AG09319 (cell line): ENCODE measurements around the gene PARP6.

Experiments
- DNase-seq: peaks from one replicate; pipeline ENCODE4 v3.0.0-alpha.2; 2010; ENCODE audit warnings: low read depth; ENCODE audit errors: extremely low read depth
- TF ChIP-seq, protein P1 (sequence below): IDR thresholded peaks from 2 replicates; pipeline ENCODE4 v1.5.1; 2011; ENCODE audit warnings: low read depth, mild to moderate bottlenecking, inconsistent platforms, low read length, moderate library complexity

Gene PARP6

DNA sequence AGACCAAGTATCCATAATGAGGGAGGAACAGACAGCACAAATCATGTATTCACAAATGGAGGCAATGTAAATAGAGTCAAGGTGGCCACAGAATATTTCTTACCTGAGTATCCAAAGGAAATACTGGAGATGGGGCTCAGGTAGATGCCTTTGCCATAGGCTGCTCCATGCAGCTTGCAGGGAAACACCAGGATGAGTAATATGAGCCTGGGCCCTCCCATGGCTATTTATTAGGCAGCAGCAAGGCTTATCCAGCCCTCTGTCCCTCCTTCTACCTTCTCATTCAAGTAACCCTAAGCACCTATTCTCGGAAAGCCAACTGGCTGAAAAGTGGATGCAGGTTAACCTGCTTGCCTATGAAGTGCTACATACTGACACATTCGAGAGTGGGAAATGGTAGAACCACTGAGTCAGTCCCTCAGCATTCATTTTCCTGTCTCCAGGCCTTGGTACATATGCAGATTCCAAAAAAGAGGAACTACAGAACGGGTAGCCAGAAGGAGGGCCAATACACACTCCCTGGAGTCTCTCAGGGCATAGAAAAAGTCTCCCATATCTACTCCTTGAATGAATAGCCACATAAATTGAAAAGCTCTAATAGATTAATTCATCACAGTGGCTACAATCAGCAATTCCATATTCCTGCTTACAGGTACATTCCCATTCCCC is 23.1 kb downstream of the PARP6 start:
- TF ChIP-seq, protein P1, sequence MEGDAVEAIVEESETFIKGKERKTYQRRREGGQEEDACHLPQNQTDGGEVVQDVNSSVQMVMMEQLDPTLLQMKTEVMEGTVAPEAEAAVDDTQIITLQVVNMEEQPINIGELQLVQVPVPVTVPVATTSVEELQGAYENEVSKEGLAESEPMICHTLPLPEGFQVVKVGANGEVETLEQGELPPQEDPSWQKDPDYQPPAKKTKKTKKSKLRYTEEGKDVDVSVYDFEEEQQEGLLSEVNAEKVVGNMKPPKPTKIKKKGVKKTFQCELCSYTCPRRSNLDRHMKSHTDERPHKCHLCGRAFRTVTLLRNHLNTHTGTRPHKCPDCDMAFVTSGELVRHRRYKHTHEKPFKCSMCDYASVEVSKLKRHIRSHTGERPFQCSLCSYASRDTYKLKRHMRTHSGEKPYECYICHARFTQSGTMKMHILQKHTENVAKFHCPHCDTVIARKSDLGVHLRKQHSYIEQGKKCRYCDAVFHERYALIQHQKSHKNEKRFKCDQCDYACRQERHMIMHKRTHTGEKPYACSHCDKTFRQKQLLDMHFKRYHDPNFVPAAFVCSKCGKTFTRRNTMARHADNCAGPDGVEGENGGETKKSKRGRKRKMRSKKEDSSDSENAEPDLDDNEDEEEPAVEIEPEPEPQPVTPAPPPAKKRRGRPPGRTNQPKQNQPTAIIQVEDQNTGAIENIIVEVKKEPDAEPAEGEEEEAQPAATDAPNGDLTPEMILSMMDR = no peak
- DNase-seq = no peak

DNA sequence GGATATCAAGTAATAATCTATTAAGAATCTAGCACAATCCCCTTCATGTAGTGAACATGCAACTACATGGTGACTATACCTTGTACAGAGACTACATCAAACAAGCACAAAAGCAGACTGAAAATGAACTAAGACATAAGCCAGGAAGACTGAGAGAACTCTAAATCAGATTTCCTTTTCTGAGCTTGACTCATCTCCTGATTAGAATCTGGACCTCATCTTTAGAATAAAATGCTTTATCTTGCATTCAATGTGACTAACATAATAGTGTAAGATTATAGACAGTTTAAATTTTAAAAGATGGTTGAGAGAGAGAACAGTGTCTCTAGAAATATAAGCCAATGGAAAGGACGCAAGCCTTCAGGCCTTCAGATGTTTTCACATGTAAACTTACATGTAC is 23.8 kb downstream of the PARP6 start:
- TF ChIP-seq, protein P1 = no peak

DNA sequence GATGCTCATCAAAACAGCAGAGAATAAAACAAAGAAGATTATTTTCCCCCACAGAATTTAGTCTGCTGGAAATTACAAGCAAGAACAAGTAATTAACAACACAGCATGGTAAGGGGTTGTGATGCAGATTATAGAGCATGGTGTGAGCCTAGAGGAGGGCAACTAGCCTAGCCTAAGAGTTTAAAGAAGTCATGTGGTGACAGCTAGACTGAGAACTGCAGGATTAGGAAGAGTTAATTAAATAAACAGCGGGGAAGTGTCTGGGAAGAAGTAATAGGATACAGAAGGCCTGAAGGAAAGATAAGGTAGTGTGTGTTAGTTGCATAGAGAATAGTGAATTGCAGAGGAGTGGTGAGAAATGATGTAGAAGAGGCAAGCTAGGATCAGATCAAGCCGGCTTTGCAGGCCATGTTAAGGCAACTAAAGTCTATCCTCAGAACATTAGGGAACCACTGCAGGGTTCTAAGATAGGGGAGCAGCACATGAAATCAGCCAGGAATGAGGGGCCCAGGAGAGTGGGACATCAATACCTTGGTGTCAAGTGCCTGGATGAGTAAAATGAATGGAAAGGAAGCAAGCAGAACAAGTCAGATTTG is 29.5 kb downstream of the PARP6 start:
- TF ChIP-seq, protein P1 = no peak
- DNase-seq = no peak

More for the DNA sequence above, 23.8 kb downstream of the PARP6 start:
- DNase-seq = no peak

DNA sequence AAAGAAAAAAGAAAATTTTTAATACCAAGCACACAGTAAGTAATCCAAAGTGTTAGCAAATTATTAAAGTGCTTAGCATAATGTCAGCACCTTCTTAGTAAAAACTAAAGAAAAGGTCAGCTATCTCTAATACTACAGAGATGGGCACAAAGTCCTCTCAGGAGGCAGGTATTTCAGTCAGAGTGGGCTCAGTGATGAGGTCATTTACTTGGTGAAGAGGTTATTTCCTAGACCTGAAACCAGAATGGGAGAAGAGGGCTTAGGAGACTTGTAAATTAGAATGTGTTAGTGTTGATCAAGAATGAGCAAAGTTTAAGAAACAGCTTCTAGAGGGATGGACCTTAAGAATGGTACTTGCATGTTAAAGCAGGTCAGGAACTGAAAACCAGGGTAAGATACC is 32.7 kb downstream of the PARP6 start:
- TF ChIP-seq, protein P1 = no peak
- no peak for DNase-seq

DNA sequence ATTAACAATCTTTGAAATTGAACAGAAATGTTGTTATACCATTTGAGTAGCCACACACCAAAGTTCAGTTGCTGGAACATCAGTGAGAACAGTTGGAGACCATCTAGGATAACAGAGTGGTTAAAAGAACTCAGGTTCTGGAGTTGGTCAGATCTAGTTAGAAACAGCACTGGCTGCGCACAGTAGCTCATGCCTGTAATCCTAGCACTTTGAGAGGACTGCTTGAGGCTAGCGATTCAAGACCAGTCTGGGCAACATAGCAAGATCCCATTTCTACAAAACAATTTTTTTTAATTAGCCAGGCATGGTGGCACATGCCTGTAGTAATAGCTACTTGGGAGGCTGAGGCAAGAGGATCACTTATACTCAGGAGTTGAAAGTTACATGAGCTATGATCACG is 33.8 kb downstream of the PARP6 start:
- TF ChIP-seq, protein P1 = no peak

DNA sequence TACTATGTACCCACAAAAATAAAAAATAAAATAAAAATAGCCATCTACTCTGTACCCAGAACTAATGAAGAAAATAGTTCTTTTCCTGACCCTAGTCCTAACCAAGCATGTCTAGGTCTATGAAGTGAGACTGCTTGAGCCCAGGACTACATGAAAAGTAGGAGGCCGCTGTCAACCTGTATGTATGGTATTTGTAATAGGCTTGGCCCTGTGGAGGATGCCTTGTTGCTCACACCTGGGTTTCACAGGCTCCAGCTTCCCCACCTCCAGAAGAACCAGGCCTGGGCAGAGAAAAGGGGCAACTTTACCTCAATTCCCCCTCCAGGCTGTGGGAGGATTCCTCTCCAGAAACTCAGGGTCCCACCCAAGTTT is 34.5 kb downstream of the PARP6 start:
- TF ChIP-seq, protein P1 = no peak
- no peak for DNase-seq

More for the DNA sequence above, 33.8 kb downstream of the PARP6 start:
- no peak for DNase-seq

DNA sequence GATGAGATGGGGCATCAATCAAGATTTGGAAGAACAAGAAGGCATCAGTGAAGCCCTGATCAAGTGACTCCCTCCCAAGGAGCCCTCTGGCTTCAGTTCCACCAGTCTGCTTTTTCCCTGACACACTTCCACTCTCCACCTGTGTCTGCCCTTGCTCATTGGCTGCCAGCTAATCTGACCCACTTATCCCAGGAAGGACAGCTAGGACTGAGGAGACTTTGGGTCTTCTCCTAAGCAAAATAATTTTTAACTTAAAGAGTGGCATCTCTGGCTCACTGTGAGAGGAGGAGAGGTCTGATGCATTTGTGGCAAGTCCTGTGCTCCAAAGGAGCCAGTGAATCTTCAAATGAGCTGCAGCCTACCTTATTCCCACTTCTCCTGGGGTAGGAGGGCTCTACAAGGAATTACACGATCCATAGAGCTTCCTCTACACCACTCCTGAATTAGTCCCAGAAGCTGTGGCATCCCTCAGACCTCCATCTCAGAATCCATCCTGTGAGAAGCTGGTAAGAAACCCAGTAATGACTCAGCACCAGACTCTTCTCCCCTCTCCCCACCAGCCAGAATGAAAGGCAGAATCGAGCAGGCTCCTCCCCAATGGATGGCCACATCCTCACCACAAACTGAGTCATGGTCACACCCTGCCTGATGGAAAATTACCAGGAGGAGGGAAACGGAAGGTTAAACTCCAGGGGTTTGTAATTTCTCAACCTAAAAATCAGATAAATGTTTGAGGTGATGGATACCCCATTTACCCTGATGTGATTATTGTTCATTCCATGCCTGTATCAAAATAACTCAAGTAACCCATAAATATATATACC is 35.1 kb downstream of the PARP6 start:
- TF ChIP-seq, protein P1 = no peak
- peak; percentile 92 for DNase-seq
